SK-N-SH treated with all-trans-retinoic acid at 6 μM for 48 hours (cell line): ENCODE data around the gene LSAMP.

Experiments used
- PPARA ChIP-seq: fragments of 250-450 bp; sonication (Bioruptor Pico); IDR thresholded peaks from 2 replicates; pipeline ENCODE4 v1.5.0; 2020; ENCODE audit warnings: mild to moderate bottlenecking, borderline replicate concordance
- RARB ChIP-seq: fragments of 250-450 bp; sonication (Bioruptor Pico); IDR thresholded peaks from 2 replicates; pipeline ENCODE4 v1.8.0; 2021; ENCODE audit warnings: mild to moderate bottlenecking, moderate library complexity
- ZC3H10 ChIP-seq: fragments of 250-450 bp; sonication (Bioruptor Pico); IDR thresholded peaks from 2 replicates; pipeline ENCODE4 v1.5.1; 2021; ENCODE audit warnings: mild to moderate bottlenecking, moderate library complexity
- ZFP30 ChIP-seq: fragments of 450-650 bp; formaldehyde crosslinking; IDR thresholded peaks from 2 replicates; pipeline ENCODE4 v1.5.0; 2022; ENCODE audit warnings: mild to moderate bottlenecking, moderate library complexity
- ZNF70 ChIP-seq: fragments of 450-650 bp; formaldehyde crosslinking; IDR thresholded peaks from 2 replicates; pipeline ENCODE4 v1.5.0; 2020; ENCODE audit warnings: mild to moderate bottlenecking, moderate library complexity
- ZNF8 ChIP-seq: fragments of 450-650 bp; formaldehyde crosslinking; IDR thresholded peaks from 2 replicates; pipeline ENCODE4 v1.5.0; 2020; ENCODE audit warnings: mild to moderate bottlenecking, moderate library complexity
- TF ChIP-seq, protein P1 (sequence below): fragments of 250-450 bp; sonication (Bioruptor Pico); IDR thresholded peaks from 2 replicates; pipeline ENCODE4 v1.5.0; 2020; ENCODE audit warnings: mild to moderate bottlenecking, moderate library complexity
- TF ChIP-seq, protein P2 (sequence below): fragments of 250-450 bp; sonication (Bioruptor Pico); IDR thresholded peaks from 2 replicates; pipeline ENCODE4 v1.8.0; 2020; ENCODE audit warnings: mild to moderate bottlenecking, moderate library complexity, borderline replicate concordance

DNA sequence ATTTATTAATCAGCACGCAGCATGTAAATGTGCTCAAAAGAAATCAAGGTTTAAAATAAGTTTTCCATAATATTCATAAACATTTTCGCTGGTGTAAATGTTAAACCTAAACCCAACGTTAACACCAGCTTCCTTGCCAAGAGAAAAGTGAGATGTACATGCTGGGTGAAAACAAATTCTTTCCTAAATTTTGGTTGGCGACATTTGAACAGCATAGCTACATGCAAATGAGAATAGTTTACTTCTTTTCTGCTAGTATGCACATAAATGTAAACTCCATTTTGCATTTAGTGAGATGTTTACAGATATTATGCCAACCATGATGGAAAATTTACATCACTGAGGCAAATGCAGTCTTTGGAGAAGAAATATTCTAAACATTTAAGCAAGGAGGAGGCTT is 639.8 kb downstream of the LSAMP start:
- no peak for TF ChIP-seq ZC3H10
- TF ChIP-seq ZNF70 (CRISPR knock-in tag), result no peak
- no peak for TF ChIP-seq ZFP30 (CRISPR knock-in tag)
- TF ChIP-seq, protein P1, sequence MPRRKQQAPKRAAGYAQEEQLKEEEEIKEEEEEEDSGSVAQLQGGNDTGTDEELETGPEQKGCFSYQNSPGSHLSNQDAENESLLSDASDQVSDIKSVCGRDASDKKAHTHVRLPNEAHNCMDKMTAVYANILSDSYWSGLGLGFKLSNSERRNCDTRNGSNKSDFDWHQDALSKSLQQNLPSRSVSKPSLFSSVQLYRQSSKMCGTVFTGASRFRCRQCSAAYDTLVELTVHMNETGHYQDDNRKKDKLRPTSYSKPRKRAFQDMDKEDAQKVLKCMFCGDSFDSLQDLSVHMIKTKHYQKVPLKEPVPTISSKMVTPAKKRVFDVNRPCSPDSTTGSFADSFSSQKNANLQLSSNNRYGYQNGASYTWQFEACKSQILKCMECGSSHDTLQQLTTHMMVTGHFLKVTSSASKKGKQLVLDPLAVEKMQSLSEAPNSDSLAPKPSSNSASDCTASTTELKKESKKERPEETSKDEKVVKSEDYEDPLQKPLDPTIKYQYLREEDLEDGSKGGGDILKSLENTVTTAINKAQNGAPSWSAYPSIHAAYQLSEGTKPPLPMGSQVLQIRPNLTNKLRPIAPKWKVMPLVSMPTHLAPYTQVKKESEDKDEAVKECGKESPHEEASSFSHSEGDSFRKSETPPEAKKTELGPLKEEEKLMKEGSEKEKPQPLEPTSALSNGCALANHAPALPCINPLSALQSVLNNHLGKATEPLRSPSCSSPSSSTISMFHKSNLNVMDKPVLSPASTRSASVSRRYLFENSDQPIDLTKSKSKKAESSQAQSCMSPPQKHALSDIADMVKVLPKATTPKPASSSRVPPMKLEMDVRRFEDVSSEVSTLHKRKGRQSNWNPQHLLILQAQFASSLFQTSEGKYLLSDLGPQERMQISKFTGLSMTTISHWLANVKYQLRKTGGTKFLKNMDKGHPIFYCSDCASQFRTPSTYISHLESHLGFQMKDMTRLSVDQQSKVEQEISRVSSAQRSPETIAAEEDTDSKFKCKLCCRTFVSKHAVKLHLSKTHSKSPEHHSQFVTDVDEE (CRISPR knock-in tag), result no peak
- TF ChIP-seq, protein P2, sequence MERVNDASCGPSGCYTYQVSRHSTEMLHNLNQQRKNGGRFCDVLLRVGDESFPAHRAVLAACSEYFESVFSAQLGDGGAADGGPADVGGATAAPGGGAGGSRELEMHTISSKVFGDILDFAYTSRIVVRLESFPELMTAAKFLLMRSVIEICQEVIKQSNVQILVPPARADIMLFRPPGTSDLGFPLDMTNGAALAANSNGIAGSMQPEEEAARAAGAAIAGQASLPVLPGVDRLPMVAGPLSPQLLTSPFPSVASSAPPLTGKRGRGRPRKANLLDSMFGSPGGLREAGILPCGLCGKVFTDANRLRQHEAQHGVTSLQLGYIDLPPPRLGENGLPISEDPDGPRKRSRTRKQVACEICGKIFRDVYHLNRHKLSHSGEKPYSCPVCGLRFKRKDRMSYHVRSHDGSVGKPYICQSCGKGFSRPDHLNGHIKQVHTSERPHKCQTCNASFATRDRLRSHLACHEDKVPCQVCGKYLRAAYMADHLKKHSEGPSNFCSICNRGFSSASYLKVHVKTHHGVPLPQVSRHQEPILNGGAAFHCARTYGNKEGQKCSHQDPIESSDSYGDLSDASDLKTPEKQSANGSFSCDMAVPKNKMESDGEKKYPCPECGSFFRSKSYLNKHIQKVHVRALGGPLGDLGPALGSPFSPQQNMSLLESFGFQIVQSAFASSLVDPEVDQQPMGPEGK (CRISPR knock-in tag), result no peak
- no peak for TF ChIP-seq RARB (CRISPR knock-in tag)
- TF ChIP-seq ZNF8 (CRISPR knock-in tag), result no peak
- no peak for TF ChIP-seq PPARA (CRISPR knock-in tag)
